Astrocyte (in vitro differentiated cells and primary cell): ENCODE results near the gene SCART1. TPM values are rescaled to one million over a fixed set of nuclear protein-coding genes. Genes with fewer than 3 reads are reported as not detected.

ENCODE experiments used
- DNase-seq: peaks from one replicate; pipeline ENCODE4 v3.0.0-alpha.2; 2010; ENCODE audit warnings: low read depth
- FAIRE-seq: peaks from 2 replicates; lab custom pipeline; 2011; peaks lifted over from hg19 to GRCh38; lab: Jason Lieb, UNC
- H2AFZ ChIP-seq: 2 replicates; pipeline ENCODE4 v1.6.0; 2012; ENCODE audit warnings: low read depth, low read length, inconsistent platforms
- H3K27ac ChIP-seq: 2 replicates; pipeline ENCODE4 v1.5.1; 2011; ENCODE audit warnings: low read depth, low read length, inconsistent platforms
- H3K27me3 ChIP-seq: 2 replicates; pipeline ENCODE4 v1.6.0; 2011; ENCODE audit warnings: low read length, inconsistent platforms; ENCODE audit not compliant: insufficient read depth
- H3K36me3 ChIP-seq: 2 replicates; pipeline ENCODE4 v1.5.1; 2011; ENCODE audit warnings: low read length, inconsistent platforms; ENCODE audit not compliant: insufficient read depth
- H3K4me1 ChIP-seq: 2 replicates; pipeline ENCODE4 v1.5.1; 2011; ENCODE audit warnings: low read length, inconsistent platforms; ENCODE audit not compliant: insufficient read depth
- H3K4me2 ChIP-seq: 2 replicates; pipeline ENCODE4 v1.6.0; 2012; ENCODE audit warnings: low read length, inconsistent platforms
- H3K4me3 ChIP-seq: 2 replicates; pipeline ENCODE4 v1.5.1; 2011; ENCODE audit warnings: low read depth, mild to moderate bottlenecking, low read length, inconsistent platforms; ENCODE audit not compliant: insufficient read depth
- H3K79me2 ChIP-seq: 2 replicates; pipeline ENCODE4 v1.6.0; 2012; ENCODE audit warnings: mild to moderate bottlenecking, low read length, inconsistent platforms; ENCODE audit not compliant: insufficient read depth
- H3K9ac ChIP-seq: 2 replicates; pipeline ENCODE4 v1.6.0; 2012; ENCODE audit warnings: mild to moderate bottlenecking, low read length, inconsistent platforms
- H3K9me3 ChIP-seq: 2 replicates; pipeline ENCODE4 v1.5.1; 2012; ENCODE audit warnings: low read depth, mild to moderate bottlenecking, low read length, inconsistent platforms; ENCODE audit not compliant: insufficient read depth
- H4K20me1 ChIP-seq: 2 replicates; pipeline ENCODE4 v1.6.0; 2012; ENCODE audit warnings: low read length, inconsistent platforms; ENCODE audit not compliant: insufficient read depth
- H3K27ac Mint-ChIP-seq: one replicate; pipeline ENCODE4 v1.8.0; 2021; ENCODE audit warnings: mild to moderate bottlenecking, mixed read lengths; ENCODE audit not compliant: unreplicated experiment
- H3K27me3 Mint-ChIP-seq: one replicate; pipeline ENCODE4 v1.8.0; 2021; ENCODE audit warnings: low read depth, mixed read lengths; ENCODE audit not compliant: unreplicated experiment
- H3K36me3 Mint-ChIP-seq: one replicate; pipeline ENCODE4 v1.8.0; 2021; ENCODE audit warnings: low read depth, mixed read lengths; ENCODE audit not compliant: unreplicated experiment
- H3K4me1 Mint-ChIP-seq: one replicate; pipeline ENCODE4 v1.8.0; 2021; ENCODE audit warnings: low read depth, mixed read lengths; ENCODE audit not compliant: unreplicated experiment
- H3K4me3 Mint-ChIP-seq: one replicate; pipeline ENCODE4 v1.8.0; 2021; ENCODE audit warnings: mild to moderate bottlenecking, moderate library complexity, mixed read lengths; ENCODE audit not compliant: unreplicated experiment
- H3K9me3 Mint-ChIP-seq: one replicate; pipeline ENCODE4 v1.8.0; 2021; ENCODE audit warnings: mild to moderate bottlenecking, mixed read lengths; ENCODE audit not compliant: unreplicated experiment
- EZH2 ChIP-seq: IDR thresholded peaks from 2 replicates; pipeline ENCODE4 v1.6.1; 2012; ENCODE audit warnings: mild to moderate bottlenecking, low read length, inconsistent platforms; ENCODE audit not compliant: insufficient read depth
- total RNA-seq: library from RNA; stranded (reverse); gene quantifications from 2 replicates; pipeline ENCODE4 v1.2.1, GENCODE V29; 2021
- TF ChIP-seq, protein P1 (sequence below): IDR thresholded peaks from 2 replicates; pipeline ENCODE4 v1.5.1; 2011; ENCODE audit warnings: low read depth, mild to moderate bottlenecking, inconsistent platforms, low read length, moderate library complexity; ENCODE audit not compliant: insufficient read depth

Gene SCART1
- total RNA-seq, 1 donor from 2014 or later: 0.50 TPM

DNA sequence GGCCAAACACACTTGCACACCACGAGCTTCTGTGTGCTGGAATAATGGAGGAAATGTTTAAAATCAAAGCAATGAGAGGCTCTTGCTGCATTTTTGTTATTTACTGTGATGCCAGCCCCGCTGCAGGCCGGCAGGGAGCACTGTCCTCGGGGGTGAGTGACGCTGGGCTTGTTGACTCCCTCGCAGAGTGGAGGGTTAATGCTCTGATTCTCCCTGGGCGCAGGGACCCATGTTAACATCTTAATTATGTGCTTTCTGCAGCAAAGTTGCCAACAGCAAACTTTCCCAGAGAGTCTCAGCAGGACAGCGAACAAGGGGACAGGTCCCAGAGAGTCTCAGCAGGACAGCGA lies 22.9 kb downstream of the SCART1 start:
- no peak overlapping the region for H2AFZ ChIP-seq
- H3K36me3 ChIP-seq: no peaks in the 10 kb centered on the region
- no peak overlapping the region for H3K4me2 ChIP-seq
- Mint-ChIP-seq H3K9me3 (peaks cover 4% of the 10 kb centered on the region), H3K36me3 (no peaks in the 10 kb centered on the region), H3K27me3 (peaks cover 25% of the 10 kb centered on the region), H3K4me3 (no peak overlapping the region), H3K27ac (no peak overlapping the region), H3K4me1 (no peaks in the 10 kb centered on the region)
- H3K27me3 ChIP-seq: no peaks in the 10 kb centered on the region
- FAIRE-seq (no peak), DNase-seq (no peak)
- no peaks in the 10 kb centered on the region for H3K4me1 ChIP-seq
- no peak for TF ChIP-seq EZH2
- TF ChIP-seq, protein P1, sequence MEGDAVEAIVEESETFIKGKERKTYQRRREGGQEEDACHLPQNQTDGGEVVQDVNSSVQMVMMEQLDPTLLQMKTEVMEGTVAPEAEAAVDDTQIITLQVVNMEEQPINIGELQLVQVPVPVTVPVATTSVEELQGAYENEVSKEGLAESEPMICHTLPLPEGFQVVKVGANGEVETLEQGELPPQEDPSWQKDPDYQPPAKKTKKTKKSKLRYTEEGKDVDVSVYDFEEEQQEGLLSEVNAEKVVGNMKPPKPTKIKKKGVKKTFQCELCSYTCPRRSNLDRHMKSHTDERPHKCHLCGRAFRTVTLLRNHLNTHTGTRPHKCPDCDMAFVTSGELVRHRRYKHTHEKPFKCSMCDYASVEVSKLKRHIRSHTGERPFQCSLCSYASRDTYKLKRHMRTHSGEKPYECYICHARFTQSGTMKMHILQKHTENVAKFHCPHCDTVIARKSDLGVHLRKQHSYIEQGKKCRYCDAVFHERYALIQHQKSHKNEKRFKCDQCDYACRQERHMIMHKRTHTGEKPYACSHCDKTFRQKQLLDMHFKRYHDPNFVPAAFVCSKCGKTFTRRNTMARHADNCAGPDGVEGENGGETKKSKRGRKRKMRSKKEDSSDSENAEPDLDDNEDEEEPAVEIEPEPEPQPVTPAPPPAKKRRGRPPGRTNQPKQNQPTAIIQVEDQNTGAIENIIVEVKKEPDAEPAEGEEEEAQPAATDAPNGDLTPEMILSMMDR: no peak
- H4K20me1 ChIP-seq: no peaks in the 10 kb centered on the region
- H3K9me3 ChIP-seq: no peaks in the 10 kb centered on the region
- no peaks in the 10 kb centered on the region for H3K79me2 ChIP-seq
- no peak overlapping the region for H3K9ac ChIP-seq
- H3K4me3 ChIP-seq: no peak overlapping the region
- no peak overlapping the region for H3K27ac ChIP-seq

DNA sequence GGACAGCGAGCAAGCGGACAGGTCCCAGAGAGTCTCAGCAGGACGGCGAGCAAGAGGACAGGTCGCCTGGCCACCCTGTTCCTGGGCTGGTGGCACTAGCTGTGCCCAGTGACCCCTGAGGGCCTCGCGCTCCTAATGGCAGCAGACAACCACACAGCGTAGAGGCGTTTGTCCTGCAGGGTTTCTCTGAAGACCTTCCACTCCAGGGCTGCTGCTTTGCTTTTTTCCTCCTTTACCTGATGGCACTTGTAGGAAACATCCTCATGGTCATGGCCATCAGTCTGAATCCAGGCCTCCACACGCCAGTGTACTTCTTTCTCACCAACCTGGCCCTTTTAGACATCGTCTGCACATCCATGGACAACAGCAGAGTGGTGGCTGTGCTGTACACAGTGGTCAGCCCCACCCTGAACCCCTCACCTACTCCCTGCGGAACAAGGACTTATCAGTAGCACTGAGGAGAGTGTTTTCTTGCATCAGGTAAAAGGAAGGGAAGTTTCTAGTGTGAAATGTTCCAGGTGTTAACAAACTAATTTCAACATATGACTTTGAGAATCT lies 27.4 kb downstream of the SCART1 start:
- no peak for DNase-seq
- Mint-ChIP-seq H3K9me3 (peaks cover 4% of the 10 kb centered on the region), H3K27ac (no peak overlapping the region), H3K4me1 (no peaks in the 10 kb centered on the region), H3K36me3 (no peaks in the 10 kb centered on the region), H3K27me3 (peaks cover 21% of the 10 kb centered on the region), H3K4me3 (no peak overlapping the region)
- TF ChIP-seq EZH2: no peak
- TF ChIP-seq, protein P1: no peak
- H3K27ac ChIP-seq: no peak overlapping the region
- no peak overlapping the region for H2AFZ ChIP-seq
- no peaks in the 10 kb centered on the region for H3K36me3 ChIP-seq
- H3K27me3 ChIP-seq: no peaks in the 10 kb centered on the region
- no peak for FAIRE-seq
- H3K79me2 ChIP-seq: no peaks in the 10 kb centered on the region
- no peak overlapping the region for H3K4me3 ChIP-seq
- no peak overlapping the region for H3K4me2 ChIP-seq
- no peaks in the 10 kb centered on the region for H3K4me1 ChIP-seq
- H3K9me3 ChIP-seq: no peaks in the 10 kb centered on the region
- no peaks in the 10 kb centered on the region for H4K20me1 ChIP-seq
- no peak overlapping the region for H3K9ac ChIP-seq

DNA sequence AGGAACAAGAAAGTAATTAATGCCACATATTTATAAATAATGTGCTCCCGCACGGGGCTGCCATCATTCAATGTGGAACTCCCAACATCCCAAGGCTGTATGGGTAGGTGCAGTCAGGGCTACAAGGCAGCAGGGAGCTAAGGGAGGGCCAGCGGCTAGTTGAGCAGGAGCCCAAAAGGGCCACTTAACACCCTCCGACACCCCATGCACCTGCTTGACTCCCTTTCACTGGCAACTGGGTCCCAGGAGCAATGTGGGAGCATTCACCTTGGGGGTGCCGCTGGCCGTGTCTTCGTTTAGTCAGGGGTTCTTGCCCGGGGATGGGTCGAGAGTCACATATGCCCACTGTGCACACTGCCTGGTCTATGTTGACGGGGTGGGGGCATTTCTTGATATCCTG lies 27.9 kb downstream of the SCART1 start:
- no peak for FAIRE-seq
- peaks cover 5% of the 10 kb centered on the region for H3K9me3 Mint-ChIP-seq

More for the DNA sequence above, 27.9 kb downstream of the SCART1 start:
- Histone ChIP-seq H3K4me1 (no peaks in the 10 kb centered on the region), H3K9me3 (no peaks in the 10 kb centered on the region), H3K4me2 (no peak overlapping the region), H3K27me3 (no peaks in the 10 kb centered on the region), H3K4me3 (no peak overlapping the region), H3K36me3 (no peaks in the 10 kb centered on the region), H3K27ac (no peak overlapping the region), H4K20me1 (no peaks in the 10 kb centered on the region), H3K9ac (no peak overlapping the region), H2AFZ (no peak overlapping the region), H3K79me2 (no peaks in the 10 kb centered on the region)
- no peak overlapping the region for H3K4me3 Mint-ChIP-seq
- no peaks in the 10 kb centered on the region for H3K4me1 Mint-ChIP-seq
- TF ChIP-seq, protein P1: no peak
- TF ChIP-seq EZH2: no peak
- H3K27me3 Mint-ChIP-seq: peaks cover 16% of the 10 kb centered on the region
- DNase-seq: no peak
- no peak overlapping the region for H3K27ac Mint-ChIP-seq
- H3K36me3 Mint-ChIP-seq: no peaks in the 10 kb centered on the region
